Liver (tissue), 2 donors: ENCODE data around the gene SMAD6.

Experiments used
- HNF4A ChIP-seq, 2 donors: conservative IDR thresholded peaks; 2 replicates each; pipeline ENCODE4 v1.6.1; 2016; ENCODE audit warnings: antibody characterized with exemption in 2 of 2, mild to moderate bottlenecking in 2 of 2
- RXRA ChIP-seq, 2 donors: IDR thresholded peaks; 2 replicates each; pipeline ENCODE4 v1.6.1; 2017 to 2018; ENCODE audit warnings: antibody characterized with exemption in 2 of 2, mild to moderate bottlenecking in 1 of 2
- YY1 ChIP-seq: IDR thresholded peaks from 2 replicates; pipeline ENCODE4 v1.6.1; 2016; ENCODE audit warnings: antibody characterized with exemption, mild to moderate bottlenecking
- donor health status: healthy.

DNA sequence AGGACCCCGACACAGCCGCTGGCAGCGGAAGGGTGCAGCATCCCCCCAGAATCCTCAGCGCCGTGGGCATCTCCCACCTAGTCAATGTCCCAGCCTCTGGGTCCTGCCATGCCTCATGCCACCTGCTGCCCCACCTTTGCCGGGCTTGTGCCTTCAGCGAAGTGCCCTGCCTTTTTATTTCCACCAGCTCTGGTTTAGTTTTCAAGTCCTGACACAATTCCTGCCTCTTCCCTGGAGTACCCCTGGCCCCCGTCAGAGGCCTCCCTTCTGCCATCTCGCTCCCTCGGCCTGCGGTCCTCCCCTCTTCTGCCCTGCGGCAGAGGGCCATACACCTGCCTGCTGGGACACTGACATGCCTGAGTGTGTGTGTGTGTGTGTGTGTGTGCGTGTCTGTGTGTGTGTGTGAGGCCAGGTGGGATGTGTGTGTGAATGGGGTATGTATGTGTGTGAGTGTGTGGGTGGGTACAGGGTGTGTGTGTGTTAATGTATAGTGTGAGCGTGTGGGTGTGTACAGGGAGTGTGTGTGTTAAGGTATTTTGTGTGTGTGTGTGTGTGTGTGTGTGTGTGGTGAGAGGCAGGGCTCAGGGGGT lies 129.9 kb downstream of the SMAD6 start:
- TF ChIP-seq YY1 (no peak), RXRA (IDR thresholded peaks at IDR 0.05) (no peak), HNF4A (conservative IDR thresholded peaks at IDR 0.05) (no peak)
